Transverse colon (tissue), 4 donors: ENCODE measurements around the gene SLC24A4. TPM values are rescaled to one million over a fixed set of nuclear protein-coding genes. Genes with fewer than 3 reads are reported as not detected.

Experiments used
- DNase-seq: peaks from one replicate; pipeline ENCODE4 v3.0.0-alpha.2; 2019
- H3K27ac ChIP-seq, 4 donors: fragments of 200-600 bp; sonication (generic); 2 replicates each; pipeline ENCODE4 v1.5.1; 2016 to 2018; ENCODE audit warnings: inconsistent platforms in 4 of 4
- H3K27me3 ChIP-seq: fragments of 200-600 bp; sonication (generic); 2 replicates; pipeline ENCODE4 v1.5.1; 2017; ENCODE audit warnings: inconsistent platforms
- H3K36me3 ChIP-seq, 4 donors: fragments of 200-600 bp; sonication (generic); 2 replicates each; pipeline ENCODE4 v1.5.1; 2017 to 2019; ENCODE audit warnings: inconsistent platforms in 4 of 4
- H3K4me1 ChIP-seq, 4 donors: fragments of 200-600 bp; sonication (generic); 2 replicates each; pipeline ENCODE4 v1.5.1; 2017 to 2020; ENCODE audit warnings: inconsistent platforms in 4 of 4
- H3K4me3 ChIP-seq, 4 donors: fragments of 200-600 bp; sonication (generic); 1 replicate in 1 of 4; 2 replicates in 3 of 4; pipeline versions ENCODE4 v1.5.1 to v1.6.1; 2017 to 2019; ENCODE audit warnings: inconsistent platforms in 4 of 4
- H3K9me3 ChIP-seq, 2 donors: fragments of 200-600 bp; sonication (generic); 2 replicates each; pipeline ENCODE4 v1.5.1; 2017 to 2019; ENCODE audit warnings: inconsistent platforms in 2 of 2
- CTCF ChIP-seq, 5 experiments: fragments of 200-600 bp in 3 of 5; fragments of 450-650 bp in 2 of 5; sonication (generic) in 3 of 5; IDR thresholded peaks; 1 replicate in 2 of 5; 2 replicates in 3 of 5; pipeline ENCODE4 v1.5.1; 2016 to 2017; ENCODE audit warnings: antibody characterized with exemption in 5 of 5, inconsistent platforms in 3 of 5, mild to moderate bottlenecking in 2 of 5, moderate library complexity in 1 of 5
- EP300 ChIP-seq: sonication (generic); formaldehyde crosslinking; IDR thresholded peaks from one replicate; pipeline ENCODE4 v1.6.1; 2017; ENCODE audit warnings: antibody characterized with exemption, low read depth
- POLR2A ChIP-seq: fragments of 450-650 bp; IDR thresholded peaks from one replicate; pipeline ENCODE4 v1.6.1; 2016; ENCODE audit warnings: antibody characterized with exemption, mild to moderate bottlenecking, moderate library complexity
- POLR2AphosphoS5 ChIP-seq, 3 donors: sonication (generic); formaldehyde crosslinking; IDR thresholded peaks; one replicate each; pipeline ENCODE4 v1.6.1; 2016; ENCODE audit warnings: antibody characterized with exemption in 3 of 3
- WGBS, 2 donors: methylation state at CpG; one replicate each; pipeline ENCODE4 v1.1.5; 2018; ENCODE audit warnings: low coverage in 1 of 2; 5-methylcytosine and 5-hydroxymethylcytosine counted together
- in situ Hi-C, 4 donors: fragments of 200-750 bp; cut with MboI; loops; one replicate each; pipeline versions ENCODE4 v1.15.0 to v1.15.1; 2017; ENCODE audit warnings: low sequenced_read_pairs in 3 of 4, low pct_ligation_motif_present in 1 of 4, low pct_unique_long_range_greater_than_20kb in 1 of 4
- intact Hi-C: fragments of 100-400 bp; cut with DNase I; formaldehyde crosslinking; loops from one replicate; pipeline ENCODE4 v1.15.1; 2023; ENCODE audit warnings: low total_unique reads
- total RNA-seq, 4 donors: library from RNA; depleted of rRNA; stranded (reverse); fragments of >200 nt; gene quantifications; one replicate each; pipeline ENCODE4 v1.1.0, GENCODE V29; 2016

SLC24A4 gene
- total RNA-seq, 4 donors from 2014 or later, result 0.27 to 0.48 TPM; not detected in 2

- no peaks in the 10 kb centered on the region for H3K27me3 ChIP-seq
- in situ Hi-C loops, result no loop called here
- no peaks in the 10 kb centered on the region for H3K36me3 ChIP-seq
- 93% methylated on average over 2 to 5 of the region's 5 CpGs for WGBS, 2 donors
- DNase-seq, result no peak
- intact Hi-C loops, result no loop called here
- no peaks in the 10 kb centered on the region for H3K9me3 ChIP-seq
- H3K27ac ChIP-seq, result no peak overlapping the region
- no peaks in the 10 kb centered on the region for H3K4me1 ChIP-seq
- TF ChIP-seq CTCF (IDR thresholded peaks at IDR 0.05) (no peak), POLR2A (no peak), EP300 (no peak), POLR2AphosphoS5 (IDR thresholded peaks at IDR 0.05) (no peak)
- no peak overlapping the region for H3K4me3 ChIP-seq
Observed at GRCh38 chr14:92384461-92385133, 61.6 kb downstream of the SLC24A4 start.

DNA sequence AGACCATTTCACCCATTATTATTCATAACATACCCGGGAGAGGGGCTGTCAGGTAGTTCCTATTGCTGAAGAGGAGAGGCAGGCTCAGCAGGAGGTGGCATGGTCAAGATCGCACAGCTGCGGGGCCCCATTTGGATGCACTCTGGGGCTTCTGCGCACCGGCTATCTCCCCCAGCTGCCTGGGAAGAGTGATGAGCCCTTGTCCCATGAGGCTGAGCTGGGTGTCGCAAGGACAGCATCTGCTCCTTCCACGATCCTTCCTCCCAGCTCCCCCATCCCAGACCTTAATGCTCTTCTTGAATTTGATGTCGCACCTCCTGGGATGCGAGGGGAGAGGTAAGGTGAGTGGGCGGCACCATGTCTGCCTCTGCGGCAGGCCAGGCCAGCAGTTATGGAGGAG lies 62.6 kb downstream of the SLC24A4 start:
- H3K27me3 ChIP-seq, result no peaks in the 10 kb centered on the region
- no peaks in the 10 kb centered on the region for H3K36me3 ChIP-seq
- intact Hi-C loops (no loop called here), in situ Hi-C loops (no loop called here)
- H3K27ac ChIP-seq, result no peak overlapping the region
- no peak for DNase-seq
- H3K4me3 ChIP-seq, result no peak overlapping the region
- no peak for TF ChIP-seq EP300
- TF ChIP-seq CTCF (IDR thresholded peaks at IDR 0.05), result no peak
- no peak for TF ChIP-seq POLR2A
- TF ChIP-seq POLR2AphosphoS5 (IDR thresholded peaks at IDR 0.05), result no peak
- WGBS, 2 donors, result 50 to 85% methylated on average over 1 to 11 of the region's 11 CpGs
- no peaks in the 10 kb centered on the region for H3K9me3 ChIP-seq
- H3K4me1 ChIP-seq, result no peaks in the 10 kb centered on the region

GRCh38 chr14:92386165-92386564 lies 63.2 kb downstream of the SLC24A4 start:
- 86% methylated on average over 5 of the region's 5 CpGs; no CpG with 5 or more reads in 1 of the 2 donors for WGBS, 2 donors
- intact Hi-C loops, result no loop called here

GRCh38 chr14:92386637-92387036 lies 63.7 kb downstream of the SLC24A4 start:
- H3K9me3 ChIP-seq, result no peaks in the 10 kb centered on the region
- H3K4me3 ChIP-seq, result no peak overlapping the region
- H3K27ac ChIP-seq, result no peak overlapping the region
- no peaks in the 10 kb centered on the region for H3K36me3 ChIP-seq
- H3K4me1 ChIP-seq, result no peaks in the 10 kb centered on the region
- TF ChIP-seq CTCF (IDR thresholded peaks at IDR 0.05) (no peak), EP300 (no peak), POLR2A (no peak), POLR2AphosphoS5 (IDR thresholded peaks at IDR 0.05) (no peak)
- in situ Hi-C loops, result no loop called here
- DNase-seq, result no peak
- intact Hi-C loops, result no loop called here
- 57 to 70% methylated on average over 3 to 9 of the region's 9 CpGs for WGBS, 2 donors
- H3K27me3 ChIP-seq, result no peaks in the 10 kb centered on the region

More at GRCh38 chr14:92386165-92386564, 63.2 kb downstream of the SLC24A4 start:
- no peak for DNase-seq
- Histone ChIP-seq H3K27ac (no peak overlapping the region), H3K4me1 (no peaks in the 10 kb centered on the region), H3K36me3 (no peaks in the 10 kb centered on the region), H3K9me3 (no peaks in the 10 kb centered on the region), H3K4me3 (no peak overlapping the region), H3K27me3 (no peaks in the 10 kb centered on the region)
- TF ChIP-seq CTCF (IDR thresholded peaks at IDR 0.05) (no peak), EP300 (no peak), POLR2A (no peak), POLR2AphosphoS5 (IDR thresholded peaks at IDR 0.05) (no peak)
- in situ Hi-C loops, result no loop called here
